Stimulated activated CD8-positive, alpha-beta memory T cell treated with anti-CD3 and anti-CD28 coated beads, Interleukin-12 subunit alpha, Interleukin-12 subunit beta, amount 100 ng/mL, for 4 hours (primary cell): ENCODE measurements around the gene CMTM4.
"Not testable (repeated sequence)": the region's sequence is repeated elsewhere in the genome, so short reads cannot be mapped to it uniquely, and the experiment has no call there.

Experiments used
- DNase-seq: peaks from one replicate; pipeline ENCODE4 v3.0.0-alpha.2; 2020; ENCODE audit warnings: low read depth

Gene CMTM4

GRCh38 chr16:66592814-66593213 is 103.7 kb downstream of the CMTM4 start:
- DNase-seq = no peak

- no peak for DNase-seq
Observed at GRCh38 chr16:66592241-66592640, 104.3 kb downstream of the CMTM4 start.

- no peak for DNase-seq
Observed at GRCh38 chr16:66591018-66591417, 105.5 kb downstream of the CMTM4 start.

- DNase-seq = no peak
Observed at GRCh38 chr16:66590322-66590721, 106.2 kb downstream of the CMTM4 start.

GRCh38 chr16:66588981-66589713 is 107.4 kb downstream of the CMTM4 start:
- peak; percentile 33 for DNase-seq

GRCh38 chr16:66587881-66588600 is 108.5 kb downstream of the CMTM4 start:
- no peak for DNase-seq

- DNase-seq = no peak
Observed at GRCh38 chr16:66585481-66586239, 110.9 kb downstream of the CMTM4 start.

GRCh38 chr16:66581246-66581952 is 115.1 kb downstream of the CMTM4 start:
- DNase-seq = no peak

GRCh38 chr16:66580605-66581209 is 115.8 kb downstream of the CMTM4 start:
- DNase-seq = no peak

- DNase-seq = no peak
Observed at GRCh38 chr16:66578651-66579531, 117.7 kb downstream of the CMTM4 start, which contains the start of gene CMTM2. Gene CMTM2, plus strand, starts transcription at chr16:66579463. Its CDS starts 145 bp downstream, at chr16:66579608.

GRCh38 chr16:66576296-66576695 is 120.2 kb downstream of the CMTM4 start:
- DNase-seq = no peak

- no peak for DNase-seq
Observed at GRCh38 chr16:66575060-66575459, 121.5 kb downstream of the CMTM4 start.

- DNase-seq = no peak
Observed at GRCh38 chr16:66574531-66574930, 122.0 kb downstream of the CMTM4 start.

GRCh38 chr16:66574081-66574480 is 122.5 kb downstream of the CMTM4 start:
- no peak for DNase-seq

- DNase-seq = no peak
Observed at GRCh38 chr16:66572356-66572755, 124.2 kb downstream of the CMTM4 start.

- no peak for DNase-seq
Observed at GRCh38 chr16:66569827-66570405, 126.6 kb downstream of the CMTM4 start.

- DNase-seq = no peak
Observed at GRCh38 chr16:66569131-66569530, 127.4 kb downstream of the CMTM4 start.

- no peak for DNase-seq
Observed at GRCh38 chr16:66568355-66568754, 128.2 kb downstream of the CMTM4 start.

GRCh38 chr16:66567270-66567669 is 129.3 kb downstream of the CMTM4 start:
- not testable (repeated sequence) for DNase-seq
